ENCODE data around the gene SBSN.

DNA sequence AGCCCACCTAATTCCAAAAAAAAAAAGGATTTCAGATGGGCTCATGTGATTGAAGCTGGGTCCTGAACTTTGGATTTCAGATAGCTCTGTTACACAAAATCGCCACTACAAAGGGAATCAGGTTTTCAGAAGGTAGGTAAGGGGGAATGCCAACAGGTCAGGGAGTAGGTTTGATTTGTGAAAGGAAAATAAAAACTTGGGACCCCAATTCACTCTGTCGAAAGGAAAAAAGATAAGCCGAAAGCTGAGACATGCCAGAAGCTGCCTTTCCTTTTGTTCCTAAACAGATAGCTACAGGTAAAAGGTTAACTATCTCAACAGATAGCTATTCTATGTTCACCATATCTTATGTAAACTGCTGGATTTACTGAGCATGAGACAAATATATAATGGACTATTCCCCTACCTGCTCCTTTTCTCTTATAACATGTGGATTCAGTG lies 41.8 kb downstream of the SBSN start:
- no peak for TF ChIP-seq GATA2 (IDR thresholded peaks at IDR 0.05; ENCODE audit: low read depth, low read length)
- no peak for TF ChIP-seq GATA3 (IDR thresholded peaks at IDR 0.05; ENCODE audit: low read depth, low read length)
